Muscle layer of colon (tissue), 2 donors: ENCODE data around the gene KRTAP4-12.

Experiments used
- H3K27ac ChIP-seq: one replicate; pipeline ENCODE4 v1.7.0; 2013; ENCODE audit warnings: low read depth, mild to moderate bottlenecking, low read length, moderate library complexity
- H3K27me3 ChIP-seq, 2 donors: one replicate each; pipeline ENCODE4 v1.7.0; 2013; ENCODE audit warnings: low read length in 2 of 2, mild to moderate bottlenecking in 2 of 2; ENCODE audit not compliant: insufficient read depth in 2 of 2, control insufficient read depth in 1 of 2
- H3K36me3 ChIP-seq: one replicate; pipeline ENCODE4 v1.7.0; 2013; ENCODE audit warnings: mild to moderate bottlenecking, low read length; ENCODE audit not compliant: insufficient read depth
- H3K4me1 ChIP-seq: one replicate; pipeline ENCODE4 v1.7.0; 2013; ENCODE audit warnings: mild to moderate bottlenecking, low read length; ENCODE audit not compliant: insufficient read depth
- H3K4me3 ChIP-seq, 2 donors: one replicate each; pipeline ENCODE4 v1.7.0; 2013; ENCODE audit warnings: low read length in 2 of 2, low read depth in 1 of 2, mild to moderate bottlenecking in 1 of 2, moderate library complexity in 1 of 2
- H3K9ac ChIP-seq: one replicate; pipeline ENCODE4 v1.7.0; 2013; ENCODE audit warnings: low read length
- H3K9me3 ChIP-seq: one replicate; pipeline ENCODE4 v1.7.0; 2013; ENCODE audit warnings: mild to moderate bottlenecking, low read length
- donor health status: abdominal sarcoma.
- donor health status: Adenocarcinoma of cecum.

Gene KRTAP4-12

DNA sequence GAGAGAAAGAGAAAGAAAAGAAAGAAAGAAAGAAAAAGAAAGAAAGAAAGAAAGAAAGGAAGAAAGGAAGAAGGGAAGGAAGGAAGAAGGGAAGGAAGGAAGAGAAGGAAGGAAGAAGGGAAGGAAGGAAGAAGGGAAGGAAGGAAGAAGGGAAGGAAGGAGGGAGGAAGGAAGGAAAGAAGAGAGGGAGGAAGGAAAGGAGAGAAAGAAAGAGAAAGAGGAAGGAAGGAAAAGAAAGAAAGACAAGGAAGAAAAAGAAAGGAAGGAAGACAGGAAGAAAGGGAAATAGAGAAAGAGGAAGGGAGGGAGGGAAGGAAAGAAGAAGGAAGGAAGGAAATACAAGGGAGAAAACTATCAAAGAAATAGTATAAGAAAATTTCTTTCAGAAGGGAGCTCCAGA is 47.2 kb downstream of the KRTAP4-12 start:
- H3K9me3 ChIP-seq, result no peaks in the 10 kb centered on the region
- no peak overlapping the region for H3K9ac ChIP-seq
- no peaks in the 10 kb centered on the region for H3K27me3 ChIP-seq
- no peaks in the 10 kb centered on the region for H3K36me3 ChIP-seq
- H3K4me1 ChIP-seq, result no peaks in the 10 kb centered on the region
- H3K4me3 ChIP-seq, result no peak overlapping the region
- H3K27ac ChIP-seq, result no peak overlapping the region

DNA sequence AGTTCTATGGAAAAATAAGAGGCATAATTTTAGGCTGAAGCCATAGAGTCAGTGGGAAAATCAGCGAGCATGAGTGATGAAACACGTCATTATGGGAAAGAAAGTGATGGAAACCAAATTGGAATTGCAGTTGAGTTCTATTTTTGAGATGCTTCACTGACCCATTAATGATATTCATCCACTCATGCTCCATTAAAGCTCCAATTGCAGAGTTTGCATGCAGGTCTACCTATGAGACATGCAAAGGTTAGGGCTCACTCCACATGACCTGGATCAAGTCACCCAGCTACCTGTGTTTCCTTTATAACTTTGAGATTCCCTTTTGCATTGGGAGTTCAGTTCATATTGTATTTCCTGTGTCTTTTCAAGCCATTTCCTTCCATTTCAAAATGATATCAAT is 50.3 kb downstream of the KRTAP4-12 start:
- Histone ChIP-seq H3K9me3 (no peaks in the 10 kb centered on the region), H3K9ac (no peak overlapping the region), H3K27me3 (no peaks in the 10 kb centered on the region), H3K4me3 (no peak overlapping the region), H3K36me3 (no peaks in the 10 kb centered on the region), H3K4me1 (no peaks in the 10 kb centered on the region), H3K27ac (no peak overlapping the region)
